ENCODE results near the gene SYTL5. TPM values are rescaled to one million over a fixed set of nuclear protein-coding genes. Genes with fewer than 3 reads are reported as not detected.

The SYTL5 gene
- total and polyA plus RNA-seq, 2 of the 4 experiments (the other 2 are of a cell fraction): 0.19 to 0.54 TPM

- Histone ChIP-seq H3K9ac (ENCODE audit: low read depth, low read length) (no peak overlapping the region), H2BK5ac (ENCODE audit: low read depth, low read length, poor library complexity, severe bottlenecking) (no peak overlapping the region), H3K79me1 (ENCODE audit: low read depth in 1 of 2, low read length in 2 of 2) (no peaks in the 10 kb centered on the region), H4K20me1 (ENCODE audit: insufficient read depth, low read length) (no peaks in the 10 kb centered on the region), H4K91ac (ENCODE audit: insufficient read depth, low read depth, low read length) (no peak overlapping the region), H3K18ac (ENCODE audit: low read depth, low read length) (no peak overlapping the region), H2BK120ac (ENCODE audit: low read depth, low read length) (no peak overlapping the region), H3K56ac (ENCODE audit: extremely low read depth, insufficient read depth, low read length) (no peak overlapping the region), H3K27me3 (ENCODE audit: control insufficient read depth, insufficient read depth, low read length) (peaks cover 4% of the 10 kb centered on the region; the same call in 1 of the 2 replicates), H2AFZ (replicated peaks; ENCODE audit: low read length, poor library complexity) (no peak overlapping the region), H4K5ac (ENCODE audit: low read depth, low read length) (no peak overlapping the region), H3K9me3 (ENCODE audit: control insufficient read depth, insufficient read depth, low read length) (no peaks in the 10 kb centered on the region), H3K4me1 (ENCODE audit: control insufficient read depth, insufficient read depth, low read length) (no peaks in the 10 kb centered on the region), H3K27ac (ENCODE audit: insufficient read depth, low read length) (no peak overlapping the region), H3K23ac (ENCODE audit: low read depth, low read length) (no peak overlapping the region), H4K8ac (ENCODE audit: low read depth in 2 of 2, low read length in 2 of 2) (no peak overlapping the region), H2AK5ac (ENCODE audit: low read depth, low read length) (no peak overlapping the region), H3K9me1 (ENCODE audit: insufficient read depth, low read length) (no peaks in the 10 kb centered on the region), H2AK9ac (replicated peaks; ENCODE audit: low read depth, low read length, poor library complexity) (no peak overlapping the region), H3K14ac (replicated peaks; ENCODE audit: low read depth, low read length) (no peak overlapping the region), H3K36me3 (ENCODE audit: control insufficient read depth, insufficient read depth, low read length) (peaks cover 5% of the 10 kb centered on the region), H3K4me2 (ENCODE audit: low read depth, low read length) (no peak overlapping the region), H3K4me3 (ENCODE audit: insufficient read depth, low read depth, low read length) (no peak overlapping the region), H2BK20ac (ENCODE audit: low read depth, low read length) (no peak overlapping the region), H2BK15ac (ENCODE audit: low read depth, low read length) (no peak overlapping the region), H3K4ac (ENCODE audit: low read depth, low read length) (no peak overlapping the region)
- ChIA-PET POLR2A (ENCODE audit: unreplicated experiment) (no interaction called here), CTCF (interaction anchor here (1.7 kb wide), 1 partner anchor 17 kb away, joined by 8 read pairs; no protein-coding TSS in a partner anchor)
- no peak for DNase-seq
- in situ Hi-C loops (cut with MboI; ENCODE audit: low sequenced_read_pairs) (no loop called here), intact Hi-C loops (cut with micrococcal nuclease) (no loop called here), dilution Hi-C loops (cut with HindIII; ENCODE audit: low sequenced_read_pairs, unreplicated experiment) (no loop called here)
- ATAC-seq (ENCODE audit: low read depth): no peak
- WGBS, 2 experiments (ENCODE audit: extremely low coverage in 2 of 2, insufficient read length in 1 of 2): 71% methylated on average over 2 of the region's 4 CpGs; no CpG with 5 or more reads in 1 of the 2 experiments
- no TSS peak for BruUV-seq (replicated peaks)
- no peak for TF ChIP-seq CEBPB (IDR thresholded peaks at IDR 0.05; ENCODE audit: low read depth, low read length)
- TF ChIP-seq MAFK (IDR thresholded peaks at IDR 0.05; ENCODE audit: low read depth, low read length): no peak
- TF ChIP-seq POLR2A (IDR thresholded peaks at IDR 0.05; ENCODE audit: low read depth, low read length): no peak
- no peak for TF ChIP-seq MAZ (IDR thresholded peaks at IDR 0.05; ENCODE audit: borderline replicate concordance, low read depth, low read length)
- no peak for TF ChIP-seq NFE2L2 (IDR thresholded peaks at IDR 0.05; ENCODE audit: low read depth, low read length)
- TF ChIP-seq BHLHE40 (IDR thresholded peaks at IDR 0.05; ENCODE audit: low read depth, low read length): no peak
- no peak for TF ChIP-seq SMC3 (IDR thresholded peaks at IDR 0.05; ENCODE audit: low read depth, low read length)
- no peak for TF ChIP-seq MXI1 (IDR thresholded peaks at IDR 0.05; ENCODE audit: borderline replicate concordance, low read depth, low read length)
- TF ChIP-seq RFX5 (IDR thresholded peaks at IDR 0.05; ENCODE audit: low read depth, low read length): no peak
- no peak for TF ChIP-seq USF2 (IDR thresholded peaks at IDR 0.05; ENCODE audit: low read depth, low read length)
- TF ChIP-seq CTCF (conservative IDR thresholded peaks at IDR 0.05; ENCODE audit: low read depth, low read length): no peak
- no peak for TF ChIP-seq FOS (IDR thresholded peaks at IDR 0.05; ENCODE audit: low read depth, low read length)
- no peak for TF ChIP-seq CHD1 (IDR thresholded peaks at IDR 0.05; ENCODE audit: low read depth, low read length)
- no peak for TF ChIP-seq ELK1 (IDR thresholded peaks at IDR 0.05; ENCODE audit: borderline replicate concordance, low read depth, low read length)
- no peak for TF ChIP-seq RCOR1 (IDR thresholded peaks at IDR 0.05; ENCODE audit: insufficient replicate concordance, low read length)
- TF ChIP-seq RAD21 (IDR thresholded peaks at IDR 0.05; ENCODE audit: low read length): no peak
Measured at GRCh38 chrX:38150993-38151392, 144.6 kb downstream of the SYTL5 start.

Measured in IMR-90 (cell line).